Endothelial cell (in vitro differentiated cells): ENCODE measurements around the gene TFIP11. TPM values are rescaled to one million over a fixed set of nuclear protein-coding genes. Genes with fewer than 3 reads are reported as not detected.

Experiments
- DNase-seq: peaks from one replicate; pipeline ENCODE4 v3.0.0; 2021; ENCODE audit warnings: low spot score
- H3K27ac Mint-ChIP-seq: one replicate; pipeline ENCODE4 v1.8.0; 2021; ENCODE audit warnings: mixed read lengths, inconsistent platforms; ENCODE audit not compliant: unreplicated experiment
- H3K27me3 Mint-ChIP-seq: one replicate; pipeline ENCODE4 v1.8.0; 2021; ENCODE audit warnings: mild to moderate bottlenecking, moderate library complexity, mixed read lengths, inconsistent platforms; ENCODE audit not compliant: unreplicated experiment
- H3K36me3 Mint-ChIP-seq: one replicate; pipeline ENCODE4 v1.8.0; 2021; ENCODE audit warnings: mild to moderate bottlenecking, low read depth, mixed read lengths, inconsistent platforms; ENCODE audit not compliant: unreplicated experiment
- H3K4me1 Mint-ChIP-seq: one replicate; pipeline ENCODE4 v1.8.0; 2021; ENCODE audit warnings: mild to moderate bottlenecking, mixed read lengths, inconsistent platforms; ENCODE audit not compliant: unreplicated experiment
- H3K4me3 Mint-ChIP-seq: one replicate; pipeline ENCODE4 v1.8.0; 2021; ENCODE audit warnings: mild to moderate bottlenecking, mixed read lengths, inconsistent platforms; ENCODE audit not compliant: unreplicated experiment
- H3K9me3 Mint-ChIP-seq: one replicate; pipeline ENCODE4 v1.8.0; 2021; ENCODE audit warnings: mixed read lengths, inconsistent platforms; ENCODE audit not compliant: unreplicated experiment
- total RNA-seq: library from RNA; stranded (reverse); fragmentation: NEBNext Ultra II Directional; extraction: Animal tissue kit (Norgen Biotek cat#: 25700); gene quantifications from one replicate; pipeline ENCODE4 v1.2.1, GENCODE V29; 2021; ENCODE audit not compliant: unreplicated experiment
- TF ChIP-seq, protein P1 (sequence below): fragments of 200-600 bp; sonication (generic); IDR thresholded peaks from one replicate; pipeline ENCODE4 v1.5.0; 2021; ENCODE audit warnings: antibody characterized with exemption; ENCODE audit not compliant: unreplicated experiment

TFIP11 gene
- total RNA-seq, 1 donor from 2014 or later: 38.6 TPM

DNA sequence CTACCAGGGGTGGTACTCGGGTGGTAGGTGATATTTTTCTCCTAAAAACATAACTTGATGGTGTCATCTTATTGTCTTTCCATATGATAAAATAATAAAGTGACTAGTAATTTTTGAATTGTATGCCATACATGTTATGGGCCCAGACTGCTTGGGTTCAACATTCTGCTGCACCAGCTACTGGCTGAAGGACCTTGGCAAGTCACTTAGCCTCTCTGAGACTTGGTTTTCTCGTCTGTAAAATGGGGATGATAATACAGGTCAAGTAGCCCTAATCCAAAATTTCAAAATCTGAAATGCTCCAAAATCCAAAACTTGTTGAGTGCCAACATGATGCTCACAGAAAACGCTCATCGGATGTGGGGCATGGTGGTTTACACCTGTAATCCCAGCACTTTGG, 35.6 kb upstream of the TFIP11 start:
- Mint-ChIP-seq H3K27ac (no peak overlapping the region), H3K9me3 (no peaks in the 10 kb centered on the region), H3K36me3 (peaks cover 4% of the 10 kb centered on the region), H3K4me3 (no peak overlapping the region), H3K4me1 (peaks cover 2% of the 10 kb centered on the region), H3K27me3 (no peaks in the 10 kb centered on the region)
- no peak for DNase-seq
- TF ChIP-seq, protein P1, sequence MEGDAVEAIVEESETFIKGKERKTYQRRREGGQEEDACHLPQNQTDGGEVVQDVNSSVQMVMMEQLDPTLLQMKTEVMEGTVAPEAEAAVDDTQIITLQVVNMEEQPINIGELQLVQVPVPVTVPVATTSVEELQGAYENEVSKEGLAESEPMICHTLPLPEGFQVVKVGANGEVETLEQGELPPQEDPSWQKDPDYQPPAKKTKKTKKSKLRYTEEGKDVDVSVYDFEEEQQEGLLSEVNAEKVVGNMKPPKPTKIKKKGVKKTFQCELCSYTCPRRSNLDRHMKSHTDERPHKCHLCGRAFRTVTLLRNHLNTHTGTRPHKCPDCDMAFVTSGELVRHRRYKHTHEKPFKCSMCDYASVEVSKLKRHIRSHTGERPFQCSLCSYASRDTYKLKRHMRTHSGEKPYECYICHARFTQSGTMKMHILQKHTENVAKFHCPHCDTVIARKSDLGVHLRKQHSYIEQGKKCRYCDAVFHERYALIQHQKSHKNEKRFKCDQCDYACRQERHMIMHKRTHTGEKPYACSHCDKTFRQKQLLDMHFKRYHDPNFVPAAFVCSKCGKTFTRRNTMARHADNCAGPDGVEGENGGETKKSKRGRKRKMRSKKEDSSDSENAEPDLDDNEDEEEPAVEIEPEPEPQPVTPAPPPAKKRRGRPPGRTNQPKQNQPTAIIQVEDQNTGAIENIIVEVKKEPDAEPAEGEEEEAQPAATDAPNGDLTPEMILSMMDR: no peak

DNA sequence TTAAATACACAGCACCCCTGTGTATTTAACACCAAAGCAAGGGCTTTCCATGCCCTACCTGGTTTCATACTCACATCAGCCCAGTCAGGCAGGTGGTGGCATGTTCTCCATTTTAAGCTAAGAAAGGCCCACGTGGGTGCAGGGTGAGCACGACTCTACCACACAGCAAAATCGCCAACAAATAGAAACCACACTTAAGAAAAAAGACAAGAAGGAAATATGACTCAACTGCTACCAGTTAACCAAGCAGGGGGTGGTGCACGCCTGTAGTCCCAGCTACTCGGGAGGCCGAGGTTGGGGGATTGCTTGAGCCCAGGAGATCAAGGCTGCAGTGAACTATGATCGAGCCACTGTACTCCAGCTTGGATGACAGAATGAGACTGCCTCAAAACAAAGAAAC, 35.2 kb upstream of the TFIP11 start:
- H3K4me3 Mint-ChIP-seq: no peak overlapping the region
- TF ChIP-seq, protein P1: no peak
- H3K27me3 Mint-ChIP-seq: peaks cover 1% of the 10 kb centered on the region
- peaks cover 6% of the 10 kb centered on the region for H3K36me3 Mint-ChIP-seq
- no peaks in the 10 kb centered on the region for H3K9me3 Mint-ChIP-seq
- no peak for DNase-seq
- H3K4me1 Mint-ChIP-seq: peaks cover 4% of the 10 kb centered on the region
- H3K27ac Mint-ChIP-seq: no peak overlapping the region

- peak overlapping the region; percentile 67 for H3K27ac Mint-ChIP-seq
Observed at GRCh38 chr22:26546282-26546681, 34.0 kb upstream of the TFIP11 start.

GRCh38 chr22:26545827-26546226, 33.6 kb upstream of the TFIP11 start:
- TF ChIP-seq, protein P1: no peak
- Mint-ChIP-seq H3K4me3 (no peak overlapping the region), H3K27me3 (peaks cover 2% of the 10 kb centered on the region), H3K9me3 (no peaks in the 10 kb centered on the region), H3K4me1 (peaks cover 5% of the 10 kb centered on the region), H3K36me3 (peaks cover 8% of the 10 kb centered on the region), H3K27ac (peak overlapping the region; percentile 67)
- DNase-seq: no peak

More at GRCh38 chr22:26546282-26546681, 34.0 kb upstream of the TFIP11 start:
- peaks cover 8% of the 10 kb centered on the region for H3K36me3 Mint-ChIP-seq
- H3K9me3 Mint-ChIP-seq: no peaks in the 10 kb centered on the region
- peaks cover 5% of the 10 kb centered on the region for H3K4me1 Mint-ChIP-seq
- no peak for DNase-seq
- peaks cover 2% of the 10 kb centered on the region for H3K27me3 Mint-ChIP-seq
- no peak overlapping the region for H3K4me3 Mint-ChIP-seq
- TF ChIP-seq, protein P1: no peak

DNA sequence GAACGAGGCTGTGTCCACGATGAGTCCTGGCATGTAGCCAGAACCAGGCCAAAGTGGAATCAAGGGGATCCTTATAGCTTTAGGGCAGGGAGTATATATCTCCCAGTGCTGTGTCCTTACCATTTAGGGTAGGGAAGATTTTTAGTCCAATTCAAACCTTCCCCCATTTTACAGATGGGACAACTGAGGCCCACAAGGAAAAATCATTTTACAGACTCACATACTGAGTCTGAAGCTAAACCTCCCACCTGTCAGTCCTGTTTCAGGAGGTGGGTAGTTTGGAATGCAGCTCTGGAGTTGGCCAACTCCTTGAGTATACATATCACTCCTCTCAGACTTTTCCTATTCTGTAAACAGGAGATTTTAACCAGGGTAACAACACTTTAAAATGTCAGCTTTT, 33.1 kb upstream of the TFIP11 start:
- H3K36me3 Mint-ChIP-seq: peaks cover 8% of the 10 kb centered on the region
- TF ChIP-seq, protein P1: no peak
- H3K4me3 Mint-ChIP-seq: no peak overlapping the region
- H3K4me1 Mint-ChIP-seq: peaks cover 5% of the 10 kb centered on the region
- no peaks in the 10 kb centered on the region for H3K9me3 Mint-ChIP-seq
- DNase-seq: no peak
- H3K27ac Mint-ChIP-seq: no peak overlapping the region
- peaks cover 2% of the 10 kb centered on the region for H3K27me3 Mint-ChIP-seq
